HG03457 (cell line): ENCODE measurements around the gene TMEM30B.
"Not testable (repeated sequence)": the region's sequence is repeated elsewhere in the genome, so short reads cannot be mapped to it uniquely, and the experiment has no call there.

ENCODE experiments used
- ATAC-seq: cut with Tn5 transposase; IDR thresholded peaks from one replicate; pipeline ENCODE4 v1.9.1; 2021; ENCODE audit warnings: moderate number of reproducible peaks; ENCODE audit not compliant: unreplicated experiment

The TMEM30B gene

GRCh38 chr14:61266891-61267740 is 14.0 kb downstream of the TMEM30B start:
- ATAC-seq: no peak

GRCh38 chr14:61266436-61266835 is 14.7 kb downstream of the TMEM30B start:
- ATAC-seq: no peak

GRCh38 chr14:61264651-61265050 is 16.5 kb downstream of the TMEM30B start:
- no peak for ATAC-seq

- ATAC-seq: no peak
These were observed 17.0 kb downstream of the TMEM30B start for GRCh38 chr14:61264010-61264571.

GRCh38 chr14:61262082-61262481 is 19.1 kb downstream of the TMEM30B start:
- ATAC-seq: no peak

- ATAC-seq: no peak
These were observed 20.0 kb downstream of the TMEM30B start for GRCh38 chr14:61260939-61261776.

GRCh38 chr14:61258985-61259384 is 22.2 kb downstream of the TMEM30B start:
- ATAC-seq: no peak

GRCh38 chr14:61257469-61258057 is 23.6 kb downstream of the TMEM30B start:
- no peak for ATAC-seq

GRCh38 chr14:61256826-61257468 is 24.2 kb downstream of the TMEM30B start:
- no peak for ATAC-seq

- no peak for ATAC-seq
These were observed 25.2 kb downstream of the TMEM30B start for GRCh38 chr14:61255968-61256367.

- ATAC-seq: no peak
These were observed 26.2 kb downstream of the TMEM30B start for GRCh38 chr14:61254808-61255526.

GRCh38 chr14:61253064-61253738 is 27.9 kb downstream of the TMEM30B start:
- no peak for ATAC-seq

- no peak for ATAC-seq
These were observed 28.6 kb downstream of the TMEM30B start for GRCh38 chr14:61252369-61253063.

- ATAC-seq: no peak
These were observed 31.1 kb downstream of the TMEM30B start for GRCh38 chr14:61250063-61250462.

GRCh38 chr14:61247935-61248334 is 33.2 kb downstream of the TMEM30B start:
- ATAC-seq: no peak

GRCh38 chr14:61246721-61247120 is 34.4 kb downstream of the TMEM30B start:
- ATAC-seq: no peak

GRCh38 chr14:61244009-61244408 is 37.1 kb downstream of the TMEM30B start:
- no peak for ATAC-seq

- no peak for ATAC-seq
These were observed 40.9 kb downstream of the TMEM30B start for GRCh38 chr14:61240206-61240605.

GRCh38 chr14:61239285-61239684 is 41.9 kb downstream of the TMEM30B start:
- not testable (repeated sequence) for ATAC-seq
